GM18867 (cell line): Measurements from ENCODE around the gene TNFRSF19.

ENCODE experiments used
- ATAC-seq: cut with Tn5 transposase; IDR thresholded peaks from one replicate; pipeline ENCODE4 v1.9.1; 2021; ENCODE audit warnings: mild to moderate bottlenecking, moderate library complexity; ENCODE audit not compliant: unreplicated experiment

Gene TNFRSF19

GRCh38 chr13:23627410-23627809, 57.2 kb downstream of the TNFRSF19 start:
- no peak for ATAC-seq

- ATAC-seq: no peak
Observed at GRCh38 chr13:23628250-23628649, 58.0 kb downstream of the TNFRSF19 start.

GRCh38 chr13:23628765-23629565, 58.8 kb downstream of the TNFRSF19 start:
- ATAC-seq: no peak

GRCh38 chr13:23629566-23630272, 59.5 kb downstream of the TNFRSF19 start:
- ATAC-seq: no peak

- no peak for ATAC-seq
Observed at GRCh38 chr13:23630349-23631093, 60.3 kb downstream of the TNFRSF19 start.

GRCh38 chr13:23631311-23632047, 61.3 kb downstream of the TNFRSF19 start:
- no peak for ATAC-seq

- no peak for ATAC-seq
Observed at GRCh38 chr13:23632048-23632582, 61.9 kb downstream of the TNFRSF19 start.

- no peak for ATAC-seq
Observed at GRCh38 chr13:23632741-23633140, 62.5 kb downstream of the TNFRSF19 start.

GRCh38 chr13:23634897-23635296, 64.7 kb downstream of the TNFRSF19 start:
- no peak for ATAC-seq

- no peak for ATAC-seq
Observed at GRCh38 chr13:23636360-23636759, 66.1 kb downstream of the TNFRSF19 start.

GRCh38 chr13:23637829-23638228, 67.6 kb downstream of the TNFRSF19 start:
- ATAC-seq: no peak

- ATAC-seq: no peak
Observed at GRCh38 chr13:23639674-23640073, 69.5 kb downstream of the TNFRSF19 start.

GRCh38 chr13:23642110-23642509, 71.9 kb downstream of the TNFRSF19 start:
- ATAC-seq: no peak

GRCh38 chr13:23643338-23644125, 73.3 kb downstream of the TNFRSF19 start:
- no peak for ATAC-seq

- no peak for ATAC-seq
Observed at GRCh38 chr13:23644126-23644419, 73.9 kb downstream of the TNFRSF19 start.

GRCh38 chr13:23644527-23645138, 74.4 kb downstream of the TNFRSF19 start:
- no peak for ATAC-seq

- no peak for ATAC-seq
Observed at GRCh38 chr13:23645851-23646250, 75.6 kb downstream of the TNFRSF19 start.

- no peak for ATAC-seq
Observed at GRCh38 chr13:23651439-23651838, 81.2 kb downstream of the TNFRSF19 start.

- no peak for ATAC-seq
Observed at GRCh38 chr13:23651887-23652286, 81.7 kb downstream of the TNFRSF19 start.
